Measurements from ENCODE around the gene MS4A7. TPM values are rescaled to one million over a fixed set of nuclear protein-coding genes. Genes with fewer than 3 reads are reported as not detected.
A peak's percentile ranks its signal among the peaks of the same experiment; 100 is the strongest.

Gene MS4A7
- total RNA-seq, 3 donors from 2014 or later, result 9.3 to 28.6 (median 28.1) TPM

DNA sequence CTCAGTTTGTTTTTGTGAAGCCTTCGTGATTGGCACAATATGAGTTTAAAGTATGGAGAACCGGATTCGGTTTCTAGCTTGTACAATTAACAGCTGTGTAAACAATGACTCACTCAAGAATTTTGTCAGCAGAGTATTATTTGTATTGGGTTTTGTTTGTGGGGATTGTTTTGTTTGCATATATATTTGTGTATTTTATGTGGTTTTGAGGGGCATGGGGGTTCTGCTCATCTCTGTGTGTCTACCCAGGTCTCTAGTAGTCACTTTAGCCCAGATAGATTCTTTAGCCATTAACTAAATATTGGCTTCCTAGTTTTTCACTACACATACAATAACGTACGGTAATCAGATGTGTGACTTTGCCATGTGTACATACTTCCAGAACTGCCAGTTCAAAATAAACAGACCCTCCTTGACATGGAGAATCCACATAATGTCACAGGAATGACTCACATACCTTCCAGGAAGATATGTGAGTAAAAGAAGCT, 7.5 kb upstream of the MS4A7 start:
- ATAC-seq (peak; percentile 89), DNase-seq (no peak)
- Histone ChIP-seq H3K36me3 (ENCODE audit: low read depth) (no peaks in the 10 kb centered on the region), H3K4me3 (no peak overlapping the region), H3K4me1 (ENCODE audit: low read depth) (no peaks in the 10 kb centered on the region), H3K9me3 (no peaks in the 10 kb centered on the region)
- TF ChIP-seq, protein P1, sequence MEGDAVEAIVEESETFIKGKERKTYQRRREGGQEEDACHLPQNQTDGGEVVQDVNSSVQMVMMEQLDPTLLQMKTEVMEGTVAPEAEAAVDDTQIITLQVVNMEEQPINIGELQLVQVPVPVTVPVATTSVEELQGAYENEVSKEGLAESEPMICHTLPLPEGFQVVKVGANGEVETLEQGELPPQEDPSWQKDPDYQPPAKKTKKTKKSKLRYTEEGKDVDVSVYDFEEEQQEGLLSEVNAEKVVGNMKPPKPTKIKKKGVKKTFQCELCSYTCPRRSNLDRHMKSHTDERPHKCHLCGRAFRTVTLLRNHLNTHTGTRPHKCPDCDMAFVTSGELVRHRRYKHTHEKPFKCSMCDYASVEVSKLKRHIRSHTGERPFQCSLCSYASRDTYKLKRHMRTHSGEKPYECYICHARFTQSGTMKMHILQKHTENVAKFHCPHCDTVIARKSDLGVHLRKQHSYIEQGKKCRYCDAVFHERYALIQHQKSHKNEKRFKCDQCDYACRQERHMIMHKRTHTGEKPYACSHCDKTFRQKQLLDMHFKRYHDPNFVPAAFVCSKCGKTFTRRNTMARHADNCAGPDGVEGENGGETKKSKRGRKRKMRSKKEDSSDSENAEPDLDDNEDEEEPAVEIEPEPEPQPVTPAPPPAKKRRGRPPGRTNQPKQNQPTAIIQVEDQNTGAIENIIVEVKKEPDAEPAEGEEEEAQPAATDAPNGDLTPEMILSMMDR (IDR thresholded peaks at IDR 0.05), result no peak
- intact Hi-C loops (cut with DNase I, micrococcal nuclease), result no loop called here

DNA sequence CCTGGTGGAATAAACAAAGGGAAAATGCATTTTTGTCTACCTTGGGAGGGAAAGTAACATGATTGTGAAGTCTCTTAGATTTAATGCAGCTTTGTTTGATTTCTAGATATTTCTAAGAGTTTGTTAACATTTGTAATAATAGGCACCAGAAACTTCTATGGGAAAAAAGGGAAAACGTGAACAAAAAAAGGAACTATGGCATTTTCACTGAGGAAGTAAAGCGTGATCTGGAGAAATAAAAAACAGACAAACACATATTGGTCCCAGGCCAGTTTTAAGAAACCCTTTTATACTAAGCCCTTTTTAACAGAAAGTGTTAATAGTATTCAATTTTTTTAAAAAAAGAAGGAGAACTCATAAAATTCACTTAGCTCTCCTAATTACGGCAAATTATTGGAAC, 6.9 kb upstream of the MS4A7 start:
- TF ChIP-seq, protein P1 (IDR thresholded peaks at IDR 0.05), result no peak
- ATAC-seq (no peak), DNase-seq (no peak)
- no peaks in the 10 kb centered on the region for H3K36me3 ChIP-seq (ENCODE audit: low read depth)
- H3K9me3 ChIP-seq, result no peaks in the 10 kb centered on the region
- H3K4me3 ChIP-seq, result no peak overlapping the region
- intact Hi-C loops (cut with DNase I, micrococcal nuclease), result no loop called here
- H3K4me1 ChIP-seq (ENCODE audit: low read depth), result no peaks in the 10 kb centered on the region

DNA sequence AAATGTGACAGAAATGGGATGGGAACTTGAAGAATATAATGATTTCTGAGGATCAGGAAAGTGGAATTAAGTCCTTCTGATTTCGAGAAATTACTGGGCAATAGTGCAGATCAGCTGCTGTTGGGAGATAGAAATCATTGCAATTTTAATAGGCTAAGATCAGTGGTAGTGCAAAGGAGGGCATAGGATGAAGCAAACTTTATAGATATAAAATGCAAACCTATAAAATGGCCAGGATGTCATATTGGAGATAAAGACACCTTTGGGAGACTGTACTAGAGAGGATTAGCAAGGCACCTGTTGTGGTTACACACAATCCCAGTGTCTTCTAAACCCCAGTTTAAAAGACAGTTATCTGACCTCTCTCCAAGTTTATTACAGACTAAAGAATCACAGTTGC, 6.5 kb upstream of the MS4A7 start:
- TF ChIP-seq, protein P1 (IDR thresholded peaks at IDR 0.05), result no peak
- no peaks in the 10 kb centered on the region for H3K9me3 ChIP-seq
- no peaks in the 10 kb centered on the region for H3K36me3 ChIP-seq (ENCODE audit: low read depth)
- DNase-seq (no peak), ATAC-seq (no peak)
- no peaks in the 10 kb centered on the region for H3K4me1 ChIP-seq (ENCODE audit: low read depth)
- intact Hi-C loops (cut with DNase I, micrococcal nuclease), result no loop called here
- no peak overlapping the region for H3K4me3 ChIP-seq

DNA sequence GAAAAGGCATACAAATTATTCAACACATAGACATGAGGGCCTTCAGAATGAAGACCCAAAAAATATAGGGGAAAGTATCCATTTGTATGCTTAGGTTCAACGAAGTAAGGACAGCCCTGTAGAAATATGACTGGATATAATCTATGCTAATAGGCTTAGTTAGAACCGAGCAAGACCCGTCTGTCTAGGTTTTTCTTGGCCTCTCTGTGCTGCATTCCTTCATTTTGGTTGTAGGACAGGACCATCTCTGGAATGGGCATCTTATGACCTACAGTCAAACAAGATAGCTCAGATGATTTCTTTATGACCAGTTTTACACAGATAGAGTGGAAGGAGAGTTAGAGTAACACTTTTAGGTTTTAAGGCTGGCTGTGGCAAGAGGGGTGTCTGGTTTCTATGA, 5.6 kb upstream of the MS4A7 start:
- TF ChIP-seq, protein P1 (IDR thresholded peaks at IDR 0.05), result no peak
- intact Hi-C loops (cut with DNase I, micrococcal nuclease), result no loop called here
- no peak for DNase-seq
- no peak for ATAC-seq
- no peaks in the 10 kb centered on the region for H3K4me1 ChIP-seq (ENCODE audit: low read depth)
- H3K9me3 ChIP-seq, result no peaks in the 10 kb centered on the region
- no peaks in the 10 kb centered on the region for H3K36me3 ChIP-seq (ENCODE audit: low read depth)
- H3K4me3 ChIP-seq, result no peak overlapping the region

DNA sequence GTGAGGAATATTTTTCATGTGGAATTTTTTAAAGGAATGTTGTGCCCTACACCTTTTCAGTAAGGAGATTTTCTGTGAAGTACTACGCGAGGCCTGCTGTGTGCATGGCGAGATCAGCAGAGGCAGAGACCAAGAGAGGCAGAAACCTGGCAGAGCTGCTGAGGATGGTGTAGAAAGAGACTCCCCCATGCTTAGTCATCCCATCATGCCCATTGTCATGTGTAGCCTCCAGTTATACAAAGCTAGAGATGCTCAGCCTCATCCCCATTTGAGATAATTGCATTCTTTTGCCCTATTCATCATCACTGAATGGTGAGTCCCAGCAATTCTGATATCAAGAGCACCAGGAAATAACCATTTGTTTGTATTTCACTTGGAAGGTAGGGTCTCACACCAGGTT, 3.0 kb upstream of the MS4A7 start:
- intact Hi-C loops (cut with DNase I, micrococcal nuclease), result no loop called here
- no peak overlapping the region for H3K4me3 ChIP-seq
- no peaks in the 10 kb centered on the region for H3K36me3 ChIP-seq (ENCODE audit: low read depth)
- no peak for DNase-seq
- no peaks in the 10 kb centered on the region for H3K9me3 ChIP-seq
- ATAC-seq, result no peak
- TF ChIP-seq, protein P1 (IDR thresholded peaks at IDR 0.05), result no peak
- H3K4me1 ChIP-seq (ENCODE audit: low read depth), result no peaks in the 10 kb centered on the region

DNA sequence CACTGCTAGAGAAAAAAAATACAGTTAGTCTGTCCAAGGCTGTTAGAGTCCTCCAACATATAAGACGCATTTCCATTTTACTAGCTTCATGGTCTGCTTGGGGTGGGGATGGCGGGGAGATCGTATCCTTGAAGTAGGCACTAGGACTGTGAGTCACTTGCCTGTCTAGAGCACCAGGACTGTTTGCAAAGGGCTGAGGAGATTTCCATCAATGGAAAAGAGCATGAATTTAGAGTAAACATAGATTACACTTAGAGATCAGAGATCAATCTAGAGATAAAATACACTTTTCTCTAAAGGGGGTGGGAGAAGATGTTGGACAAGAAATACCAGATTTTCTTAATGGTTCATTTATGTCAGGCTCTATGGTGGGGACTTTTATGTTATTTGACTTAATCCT, 1.7 kb upstream of the MS4A7 start:
- Histone ChIP-seq H3K4me3 (no peak overlapping the region), H3K4me1 (ENCODE audit: low read depth) (no peaks in the 10 kb centered on the region), H3K9me3 (no peaks in the 10 kb centered on the region), H3K36me3 (ENCODE audit: low read depth) (no peaks in the 10 kb centered on the region)
- ATAC-seq (peak; percentile 22), DNase-seq (no peak)
- intact Hi-C loops (cut with DNase I, micrococcal nuclease), result no loop called here
- TF ChIP-seq, protein P1 (IDR thresholded peaks at IDR 0.05), result no peak

All from mucosa of descending colon (tissue), 3 donors.